ENCODE measurements around the gene TBC1D9.

Gene TBC1D9

GRCh38 chr4:140653718-140654494, 102.3 kb downstream of the TBC1D9 start:
- no peak for DNase-seq (ENCODE audit: low read depth in 3 of 3)

- no peak for DNase-seq (ENCODE audit: low read depth in 3 of 3)
These were observed 103.6 kb downstream of the TBC1D9 start for GRCh38 chr4:140652601-140653000.

- DNase-seq (ENCODE audit: low read depth in 3 of 3), result no peak
These were observed 107.4 kb downstream of the TBC1D9 start for GRCh38 chr4:140648716-140649308.

- no peak for DNase-seq (ENCODE audit: low read depth in 3 of 3)
These were observed 110.4 kb downstream of the TBC1D9 start for GRCh38 chr4:140645614-140646412.

GRCh38 chr4:140645196-140645595, 111.0 kb downstream of the TBC1D9 start:
- DNase-seq (ENCODE audit: low read depth in 3 of 3), result no peak

GRCh38 chr4:140644470-140645185, 111.6 kb downstream of the TBC1D9 start:
- DNase-seq (ENCODE audit: low read depth in 3 of 3), result no peak

DNA sequence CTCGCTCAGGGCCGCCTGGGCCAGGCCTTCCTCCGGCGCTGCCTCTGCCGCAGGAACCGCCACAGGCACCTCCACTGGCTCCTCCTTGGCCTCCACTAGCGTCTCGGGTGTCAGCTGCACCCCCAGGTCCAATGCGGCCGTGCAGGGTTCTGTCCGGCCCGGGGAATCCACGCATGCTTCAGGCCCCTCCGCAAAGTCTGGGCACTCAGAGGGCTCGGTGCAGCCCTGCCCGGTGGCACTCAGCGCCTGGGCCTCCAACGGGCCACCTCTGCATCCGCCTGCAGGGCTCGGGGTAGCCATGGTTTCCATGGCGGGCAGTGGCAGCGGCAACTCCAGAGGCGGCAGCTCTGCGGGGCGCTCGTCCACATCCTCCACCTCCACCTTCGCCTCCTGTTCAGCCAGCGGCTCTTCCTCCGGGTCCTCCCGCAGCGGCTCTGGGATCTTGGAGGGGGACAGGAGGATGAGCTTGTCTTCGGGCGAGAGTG, 112.6 kb downstream of the TBC1D9 start:
- no peak for DNase-seq (ENCODE audit: low read depth in 3 of 3)

- DNase-seq (ENCODE audit: low read depth in 3 of 3), result no peak
These were observed 113.3 kb downstream of the TBC1D9 start for GRCh38 chr4:140642674-140643437.

- no peak for DNase-seq (ENCODE audit: low read depth in 3 of 3)
These were observed 114.3 kb downstream of the TBC1D9 start for GRCh38 chr4:140641789-140642439.

DNA sequence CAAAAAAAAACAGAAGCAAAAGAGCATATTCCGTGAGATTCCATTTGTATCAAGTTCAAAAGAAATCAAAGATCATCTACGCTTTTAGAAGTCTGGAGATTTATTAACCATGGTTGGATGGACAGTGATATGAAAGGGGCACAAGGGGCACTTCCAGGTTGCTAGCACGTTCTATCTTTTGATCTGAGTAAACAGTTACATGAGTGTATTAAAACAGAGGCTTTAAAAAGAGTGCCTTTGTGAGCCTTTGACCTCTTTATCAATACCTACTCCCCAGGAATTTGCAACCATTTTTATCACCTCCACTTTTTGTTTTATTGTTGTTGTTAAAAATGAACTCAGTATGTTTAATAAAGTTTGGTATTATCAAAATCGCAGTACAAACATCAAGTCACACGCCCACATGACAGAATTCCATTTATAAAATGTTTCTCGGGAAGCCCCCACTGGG, 115.1 kb downstream of the TBC1D9 start:
- no peak for DNase-seq (ENCODE audit: low read depth in 3 of 3)

- DNase-seq (ENCODE audit: low read depth in 3 of 3), result no peak
These were observed 115.9 kb downstream of the TBC1D9 start for GRCh38 chr4:140640150-140640748.

GRCh38 chr4:140639066-140639465, 117.1 kb downstream of the TBC1D9 start:
- DNase-seq (ENCODE audit: low read depth in 3 of 3), result no peak

DNA sequence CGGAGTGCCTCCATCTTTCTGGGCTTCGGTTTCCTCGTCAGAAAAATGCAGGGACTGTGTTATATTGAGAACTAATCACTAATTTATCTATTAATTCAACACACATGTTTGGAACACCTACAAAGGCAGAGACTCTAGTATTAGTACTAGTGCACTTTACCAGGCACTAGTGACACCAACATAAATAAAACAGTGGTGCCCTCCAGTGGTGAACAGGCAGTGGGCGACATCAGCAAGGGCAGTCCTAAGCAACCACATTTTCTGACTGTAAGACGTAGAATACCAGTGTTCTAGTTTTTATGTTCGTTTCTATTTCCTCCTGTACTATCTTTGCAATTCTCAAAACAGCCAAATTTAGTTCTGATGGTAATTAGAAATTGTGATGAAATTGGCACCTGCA, 118.3 kb downstream of the TBC1D9 start:
- peak in 1 of 3 donors; percentile 11 for DNase-seq (ENCODE audit: low read depth in 3 of 3)

GRCh38 chr4:140635606-140636005, 120.6 kb downstream of the TBC1D9 start:
- DNase-seq (ENCODE audit: low read depth in 3 of 3), result no peak

GRCh38 chr4:140633951-140634350, 122.2 kb downstream of the TBC1D9 start:
- DNase-seq (ENCODE audit: low read depth in 3 of 3), result no peak

DNA sequence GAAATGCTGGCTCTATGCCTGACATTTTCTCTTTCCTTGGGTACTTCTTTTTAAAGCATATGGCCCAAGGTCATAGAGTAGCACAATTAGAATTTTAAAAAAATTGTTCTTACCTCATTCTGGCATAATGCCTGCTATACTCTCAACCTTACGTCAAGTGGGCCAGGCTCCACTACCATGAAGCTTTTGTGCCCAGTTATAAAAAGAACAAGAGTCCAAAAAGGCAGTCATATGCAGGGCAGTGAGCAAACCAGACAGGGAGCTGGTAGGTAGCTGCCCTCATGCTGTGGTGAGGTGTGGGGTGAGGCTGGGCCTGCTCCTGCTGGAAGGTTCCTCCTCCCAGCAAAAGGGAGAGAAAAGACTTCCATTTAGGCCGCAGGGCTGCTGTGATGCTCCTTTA, 123.1 kb downstream of the TBC1D9 start:
- no peak for DNase-seq (ENCODE audit: low read depth in 3 of 3)

GRCh38 chr4:140630246-140630645, 125.9 kb downstream of the TBC1D9 start:
- DNase-seq (ENCODE audit: low read depth in 3 of 3), result no peak

DNA sequence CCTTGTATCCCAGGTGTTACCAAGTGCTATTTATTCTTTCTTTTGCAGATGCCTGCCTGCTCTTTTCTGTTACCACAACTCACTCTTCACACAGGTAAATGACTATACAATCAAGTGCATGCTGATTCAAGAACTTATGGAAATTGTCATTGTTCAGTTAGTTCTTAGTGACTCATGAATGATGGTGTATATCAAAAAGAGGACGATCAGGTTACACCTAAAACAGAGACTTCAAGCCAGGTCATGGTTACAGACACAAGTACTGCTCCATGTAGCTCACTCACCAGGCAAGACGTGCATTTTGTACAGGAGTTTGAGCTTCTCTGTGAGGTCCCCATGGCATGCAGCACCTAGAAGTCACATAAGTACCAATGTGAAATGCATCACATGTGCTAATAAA, 128.2 kb downstream of the TBC1D9 start:
- DNase-seq (ENCODE audit: low read depth in 3 of 3), result no peak

DNA sequence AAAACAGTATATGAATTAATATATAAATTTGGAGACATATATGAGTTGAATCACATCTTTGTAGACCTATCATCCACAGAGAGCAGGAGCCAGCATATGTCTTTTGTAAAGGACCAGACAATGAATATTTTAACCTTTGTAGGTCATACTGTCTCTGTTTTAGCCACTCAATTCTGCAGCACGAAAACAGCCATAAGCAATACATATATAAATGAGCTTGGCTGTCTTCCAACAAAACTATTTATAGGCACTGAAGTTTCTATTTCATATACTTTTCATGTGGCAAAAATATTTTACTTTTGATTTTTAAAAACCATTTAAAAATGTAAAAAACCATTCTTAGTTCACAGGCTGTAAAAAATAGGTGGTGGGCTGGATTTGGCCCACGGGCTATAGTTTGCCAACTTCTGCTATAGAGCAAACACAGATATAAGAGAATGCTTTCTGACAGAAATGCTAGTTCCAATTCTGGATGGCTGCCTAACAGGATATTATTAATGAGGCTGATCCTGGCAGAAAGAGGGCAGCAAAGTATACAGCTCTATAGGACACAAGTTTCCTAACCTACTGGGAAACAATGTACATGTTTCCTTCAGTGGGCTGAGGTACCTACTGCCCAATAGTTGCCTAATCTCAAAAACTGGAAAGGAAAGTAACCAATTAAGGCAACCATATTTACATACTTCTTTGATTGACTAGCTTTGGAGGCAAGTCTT, 129.4 kb downstream of the TBC1D9 start:
- DNase-seq (ENCODE audit: low read depth in 3 of 3), result no peak

All from stimulated activated CD4-positive, alpha-beta T cell treated with anti-CD3 and anti-CD28 coated beads, TNF-alpha, amount 100 ng/mL, for 48 hours (primary cell).